ENCODE data around the gene ACTC1.

The ACTC1 gene

GRCh38 chr15:34755419-34755773 is 40.0 kb downstream of the ACTC1 start:
- no peak for DNase-seq

GRCh38 chr15:34754674-34755418 is 40.5 kb downstream of the ACTC1 start, which contains the start of gene GJD2:
TSS of gene GJD2 (minus strand) at chr15:34754998. CDS start at chr15:34754488, 510 bp downstream.
- DNase-seq, result no peak

GRCh38 chr15:34754171-34754601 is 41.2 kb downstream of the ACTC1 start:
- DNase-seq, result no peak

GRCh38 chr15:34753236-34753894 is 42.0 kb downstream of the ACTC1 start:
- no peak for DNase-seq

GRCh38 chr15:34749691-34750090 is 45.7 kb downstream of the ACTC1 start:
- no peak for DNase-seq
